ENCODE results near the gene NCAN.

The NCAN gene

DNA sequence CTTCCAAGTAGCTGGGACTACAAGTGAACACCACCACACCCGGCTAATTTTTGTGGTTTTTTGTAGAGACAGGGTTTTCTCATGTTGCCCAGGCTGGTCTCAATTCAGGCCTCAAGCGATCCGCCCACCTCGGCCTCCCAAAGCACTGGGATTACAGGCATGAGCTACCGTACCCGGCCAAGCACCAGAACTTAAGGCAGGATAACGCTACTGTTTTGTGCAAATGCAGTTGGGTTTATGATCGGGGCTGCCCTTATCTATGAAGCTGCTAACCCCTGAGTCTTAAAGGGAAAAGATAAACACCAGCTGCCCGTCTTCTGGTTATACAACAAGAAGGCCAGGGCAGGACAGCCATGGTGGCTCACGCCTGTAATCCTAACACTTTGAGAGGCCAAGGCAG lies 73.9 kb downstream of the NCAN start:
- DNase-seq (ENCODE audit: low read depth) = no peak

DNA sequence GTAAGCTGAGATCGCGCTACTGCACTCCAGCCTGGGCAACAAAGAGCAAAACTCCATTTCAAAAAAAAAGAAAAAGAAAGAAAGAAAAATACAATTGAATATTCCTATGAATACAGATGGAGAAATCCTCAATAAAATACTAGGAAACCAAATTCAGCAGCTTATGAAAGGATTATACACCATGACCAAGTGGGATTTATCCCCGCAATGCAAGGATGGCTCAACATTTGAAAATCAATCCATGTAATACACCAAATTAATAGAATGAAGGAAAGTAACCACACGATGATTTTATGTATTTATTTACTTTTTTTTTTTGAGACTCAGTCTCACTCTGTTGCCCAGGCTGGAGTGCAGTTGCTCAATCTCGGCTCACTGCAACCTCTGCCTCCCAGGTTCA lies 80.8 kb downstream of the NCAN start:
- DNase-seq (ENCODE audit: low read depth) = no peak

DNA sequence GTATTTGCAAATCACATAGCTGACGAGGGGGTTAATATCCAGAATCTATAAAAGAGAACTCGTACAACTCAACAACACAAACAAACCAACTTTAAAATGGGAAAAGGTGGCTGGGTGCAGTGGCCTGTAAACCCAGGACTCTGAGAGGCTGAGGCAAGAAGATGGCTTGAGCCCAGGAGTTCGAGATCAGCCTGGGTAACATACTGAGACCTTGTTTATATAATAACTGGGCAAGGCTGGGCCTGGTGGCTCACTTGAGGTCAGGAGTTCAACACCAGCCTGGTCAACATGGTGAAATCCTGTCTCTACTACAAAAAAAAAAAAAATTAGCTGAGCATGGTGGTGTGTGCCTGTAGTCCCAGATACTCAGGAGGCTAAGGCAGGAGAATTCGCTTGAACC lies 83.2 kb downstream of the NCAN start:
- no peak for DNase-seq (ENCODE audit: low read depth)

DNA sequence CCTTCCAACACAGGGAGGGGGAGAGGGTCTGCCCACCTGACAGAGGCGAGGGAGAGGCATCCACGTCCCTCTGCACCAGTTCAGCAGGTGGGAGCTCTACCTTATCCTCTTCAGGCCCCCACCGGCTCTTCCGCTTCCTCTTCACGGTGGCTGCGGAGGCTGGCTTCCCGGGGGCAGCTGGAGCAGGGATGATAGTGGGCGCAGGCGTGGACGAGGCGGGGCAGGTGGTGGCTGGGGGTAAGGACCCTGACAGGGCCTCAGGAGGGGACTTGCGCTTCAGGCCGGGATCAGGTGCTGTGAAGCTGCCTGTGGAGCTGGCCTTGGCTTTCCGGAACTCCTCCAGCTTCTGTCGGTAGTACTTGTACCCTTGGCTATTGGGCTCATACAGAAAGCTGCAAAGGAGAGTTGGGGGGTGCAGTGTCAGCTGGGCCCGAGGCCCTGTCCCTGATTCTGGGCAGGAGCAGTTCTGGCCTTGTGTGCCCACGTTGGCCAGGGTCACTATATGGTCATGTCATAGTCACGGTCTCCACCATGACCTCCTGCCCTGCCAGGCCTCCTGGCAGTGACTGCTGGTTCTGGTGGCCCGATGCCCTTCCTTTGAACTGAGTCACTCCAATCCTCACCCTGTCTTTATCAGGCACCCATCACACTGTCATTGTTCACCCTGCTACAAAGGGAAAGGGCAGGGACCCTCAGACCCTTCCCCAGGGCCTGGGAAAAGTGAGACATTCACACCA lies 85.4 kb downstream of the NCAN start:
- no peak for DNase-seq (ENCODE audit: low read depth)

DNA sequence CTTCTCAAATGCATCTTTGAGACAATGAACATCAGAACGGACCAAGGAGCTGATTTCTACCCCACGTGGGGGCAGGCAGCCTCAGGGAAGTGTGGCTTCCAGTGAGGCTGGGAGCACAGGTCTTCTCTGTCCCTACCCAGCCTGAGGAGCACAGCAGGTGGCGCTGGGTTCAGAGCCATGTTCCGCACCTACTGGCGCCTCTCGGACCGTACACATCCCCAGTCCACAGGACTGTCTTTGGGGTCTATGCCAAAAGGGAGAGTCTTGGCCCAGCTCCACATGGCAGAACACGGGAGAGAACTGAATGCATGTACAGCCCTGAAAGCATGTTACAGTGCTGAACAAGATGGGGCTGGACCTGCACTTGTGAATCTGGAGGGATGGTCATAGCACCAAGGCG lies 86.0 kb downstream of the NCAN start:
- no peak for DNase-seq (ENCODE audit: low read depth)

DNA sequence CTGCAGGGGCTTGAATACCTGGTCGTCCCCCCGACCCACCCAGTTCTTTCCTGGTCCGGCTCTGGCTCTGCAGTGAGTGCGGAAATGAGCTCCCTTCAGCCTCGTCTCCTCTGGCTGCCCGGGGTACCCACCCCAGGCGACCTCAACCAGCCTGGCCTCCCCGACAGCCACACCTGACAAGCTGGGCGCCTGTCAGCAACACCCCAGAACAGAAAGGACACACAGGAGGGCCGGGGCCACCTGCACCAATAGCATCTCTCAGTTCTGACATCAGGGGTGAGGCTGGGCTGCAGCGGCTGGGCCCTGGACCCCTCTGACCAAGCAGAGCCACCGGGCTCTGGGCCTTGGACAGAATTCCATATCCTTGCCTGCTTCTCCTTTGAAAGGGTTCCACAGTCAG lies 88.9 kb downstream of the NCAN start:
- no peak for DNase-seq (ENCODE audit: low read depth)
